ENCODE results near the gene TNRC6B.

Gene TNRC6B

DNA sequence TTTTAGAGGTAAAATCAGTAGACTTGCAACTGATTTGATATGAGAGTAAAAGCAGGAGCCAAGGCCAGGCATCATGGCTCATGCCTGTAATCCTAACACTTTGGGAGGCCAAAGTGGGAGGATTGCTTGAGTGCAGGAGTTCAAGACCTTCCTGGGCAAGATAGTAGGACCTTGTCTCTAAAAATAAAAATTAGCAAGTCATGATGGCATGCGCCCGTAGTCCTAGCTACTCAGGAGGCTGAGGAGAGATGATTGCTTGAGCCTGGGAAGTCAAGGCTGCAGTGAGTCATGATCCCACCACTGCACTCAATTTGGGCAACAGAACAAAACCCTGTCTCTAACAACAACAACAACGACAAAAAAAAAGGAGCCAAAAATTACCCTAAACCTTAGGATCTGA, 206.2 kb downstream of the TNRC6B start:
- no peak overlapping the region for H3K4me3 ChIP-seq (ENCODE audit: low read depth, low read length)
- DNase-seq (ENCODE audit: low read depth): no peak

DNA sequence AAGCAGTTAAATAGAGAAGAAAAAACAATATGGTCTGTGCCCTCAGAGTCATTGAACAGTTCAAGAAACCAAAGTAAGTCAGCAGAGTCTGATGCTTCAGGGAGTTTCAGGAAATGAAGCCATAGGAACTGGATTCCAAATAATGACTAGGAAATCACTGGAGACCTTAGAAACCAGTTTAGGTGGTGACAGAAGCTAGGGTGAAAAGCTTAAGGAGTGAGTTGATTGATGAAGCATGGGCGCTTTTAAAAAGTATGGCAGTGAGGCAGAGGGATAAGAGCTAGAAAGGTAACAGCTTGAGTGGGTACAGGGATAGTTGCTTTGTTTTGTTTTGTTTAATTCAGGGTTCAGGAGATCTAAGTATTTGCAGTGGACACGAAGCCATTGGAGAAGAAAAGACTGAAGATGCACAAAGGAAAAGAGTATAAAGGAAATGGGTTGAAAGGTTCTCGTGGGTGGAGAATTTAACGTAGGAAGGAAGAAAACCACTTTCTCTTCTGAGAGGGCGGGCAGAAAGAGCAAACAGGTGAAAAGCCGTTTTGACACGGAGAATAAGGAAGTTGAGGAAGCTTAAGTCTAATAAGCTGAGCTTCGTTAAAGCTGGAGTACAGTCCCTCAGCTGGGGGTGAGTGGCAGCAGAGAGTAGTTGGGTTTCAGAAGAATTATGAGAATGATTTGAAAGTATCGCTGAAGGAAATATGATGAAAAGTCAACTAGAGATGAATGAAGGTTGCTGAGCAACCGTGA, 207.5 kb downstream of the TNRC6B start:
- no peak overlapping the region for H3K4me3 ChIP-seq (ENCODE audit: low read depth, low read length)
- DNase-seq (ENCODE audit: low read depth): no peak

All from skeletal muscle cell (primary cell).